ENCODE results near the gene IQSEC1. TPM values are rescaled to one million over a fixed set of nuclear protein-coding genes. Genes with fewer than 3 reads are reported as not detected.

Gene IQSEC1
- total RNA-seq, 4 donors from 2014 or later, result 56.1 to 99.5 (median 78.2) TPM

- WGBS, result 90% methylated on average over 3 of the region's 8 CpGs
- H3K36me3 ChIP-seq, result peaks cover 62 to 99% (median 98%) of the 10 kb centered on the region in 4 donors
- no peaks in the 10 kb centered on the region for H3K9me3 ChIP-seq
- intact Hi-C loops (cut with DNase I), result no loop called here
- no peaks in the 10 kb centered on the region for H3K27me3 ChIP-seq
- no peak for TF ChIP-seq POLR2A (IDR thresholded peaks at IDR 0.05; ENCODE audit: low read depth)
- TF ChIP-seq POLR2AphosphoS5 (IDR thresholded peaks at IDR 0.05), result no peak
- TF ChIP-seq EP300 (IDR thresholded peaks at IDR 0.05), result no peak
- TF ChIP-seq CTCF (IDR thresholded peaks at IDR 0.05), result no peak
- DNase-seq (ENCODE audit: extremely low spot score), result no peak
- no peak overlapping the region for H3K27ac ChIP-seq (replicated peaks in 1 of 4)
- no peak overlapping the region for H3K4me3 ChIP-seq
- H3K4me1 ChIP-seq, result peaks cover 0 to 5% (median 0%) of the 10 kb centered on the region in 4 donors
Observed at GRCh38 chr3:12910356-12911099, 162.7 kb downstream of the IQSEC1 start.

GRCh38 chr3:12909710-12910109 lies 163.5 kb downstream of the IQSEC1 start:
- Histone ChIP-seq H3K9me3 (no peaks in the 10 kb centered on the region), H3K27ac (replicated peaks in 1 of 4) (no peak overlapping the region), H3K36me3 (peaks cover 62 to 99% (median 98%) of the 10 kb centered on the region in 4 donors), H3K4me1 (peaks cover 0 to 5% (median 0%) of the 10 kb centered on the region in 4 donors), H3K27me3 (no peaks in the 10 kb centered on the region), H3K4me3 (no peak overlapping the region)
- DNase-seq (ENCODE audit: extremely low spot score), result no peak
- WGBS, result 87% methylated on average over 4 of the region's 7 CpGs
- intact Hi-C loops (cut with DNase I), result no loop called here
- TF ChIP-seq EP300 (IDR thresholded peaks at IDR 0.05) (no peak), POLR2AphosphoS5 (IDR thresholded peaks at IDR 0.05) (no peak), CTCF (IDR thresholded peaks at IDR 0.05) (no peak), POLR2A (IDR thresholded peaks at IDR 0.05; ENCODE audit: low read depth) (no peak)

GRCh38 chr3:12908859-12909258 lies 164.4 kb downstream of the IQSEC1 start:
- Histone ChIP-seq H3K9me3 (no peaks in the 10 kb centered on the region), H3K27ac (replicated peaks in 1 of 4) (no peak overlapping the region), H3K4me1 (peaks cover 0 to 5% (median 0%) of the 10 kb centered on the region in 4 donors), H3K27me3 (no peaks in the 10 kb centered on the region), H3K4me3 (no peak overlapping the region), H3K36me3 (peaks cover 62 to 99% (median 95%) of the 10 kb centered on the region in 4 donors)
- 93% methylated on average over 7 of the region's 7 CpGs for WGBS
- intact Hi-C loops (cut with DNase I), result no loop called here
- no peak for DNase-seq (ENCODE audit: extremely low spot score)
- TF ChIP-seq CTCF (IDR thresholded peaks at IDR 0.05), result no peak
- TF ChIP-seq POLR2A (IDR thresholded peaks at IDR 0.05; ENCODE audit: low read depth), result no peak
- no peak for TF ChIP-seq EP300 (IDR thresholded peaks at IDR 0.05)
- TF ChIP-seq POLR2AphosphoS5 (IDR thresholded peaks at IDR 0.05), result no peak

- Histone ChIP-seq H3K27me3 (no peaks in the 10 kb centered on the region), H3K4me3 (no peak overlapping the region), H3K4me1 (peaks cover 0 to 5% (median 0%) of the 10 kb centered on the region in 4 donors), H3K9me3 (no peaks in the 10 kb centered on the region), H3K27ac (replicated peaks in 1 of 4) (no peak overlapping the region), H3K36me3 (peaks cover 60 to 99% (median 92%) of the 10 kb centered on the region in 4 donors)
- DNase-seq (ENCODE audit: extremely low spot score), result no peak
- intact Hi-C loops (cut with DNase I), result no loop called here
- 96% methylated on average over 24 of the region's 28 CpGs for WGBS
- no peak for TF ChIP-seq EP300 (IDR thresholded peaks at IDR 0.05)
- no peak for TF ChIP-seq CTCF (IDR thresholded peaks at IDR 0.05)
Observed at GRCh38 chr3:12908136-12908730, 165.0 kb downstream of the IQSEC1 start.
